SK-N-SH treated with all-trans-retinoic acid at 6 μM for 48 hours (cell line): ENCODE measurements around the gene TRPC5OS.

Experiments used
- ATAC-seq: fragments of 200-7000 bp; cut with Tn5 transposase; 3 replicates; pipeline ENCODE4 v1.9.1; 2020; ENCODE audit warnings: mild to moderate bottlenecking, moderate library complexity
- ARNTL ChIP-seq: fragments of 450-650 bp; formaldehyde crosslinking; IDR thresholded peaks from 2 replicates; pipeline ENCODE4 v1.5.0; 2020; ENCODE audit warnings: low read depth, mild to moderate bottlenecking, moderate library complexity, borderline replicate concordance
- BACH2 ChIP-seq: fragments of 250-450 bp; sonication (Bioruptor Pico); IDR thresholded peaks from 2 replicates; pipeline ENCODE4 v1.9.0; 2021; ENCODE audit warnings: mild to moderate bottlenecking, borderline replicate concordance
- CSDC2 ChIP-seq: fragments of 250-450 bp; sonication (Bioruptor Pico); IDR thresholded peaks from 2 replicates; pipeline ENCODE4 v1.5.0; 2020; ENCODE audit warnings: mild to moderate bottlenecking, moderate library complexity
- CSRNP3 ChIP-seq: fragments of 250-450 bp; sonication (Bioruptor Pico); IDR thresholded peaks from 2 replicates; pipeline ENCODE4 v1.5.1; 2021; ENCODE audit warnings: mild to moderate bottlenecking, moderate library complexity
- ESRRG ChIP-seq: fragments of 250-450 bp; sonication (Bioruptor Pico); IDR thresholded peaks from 2 replicates; pipeline ENCODE4 v1.6.1; 2021; ENCODE audit warnings: mild to moderate bottlenecking
- GLIS3 ChIP-seq: fragments of 250-450 bp; sonication (Bioruptor Pico); IDR thresholded peaks from 2 replicates; pipeline ENCODE4 v1.5.0; 2020; ENCODE audit warnings: mild to moderate bottlenecking, moderate library complexity
- ISL1 ChIP-seq: fragments of 250-450 bp; sonication (Bioruptor Pico); IDR thresholded peaks from 2 replicates; pipeline ENCODE4 v2.1.2; 2022; ENCODE audit warnings: mild to moderate bottlenecking, moderate library complexity
- PPARA ChIP-seq: fragments of 250-450 bp; sonication (Bioruptor Pico); IDR thresholded peaks from 2 replicates; pipeline ENCODE4 v1.5.0; 2020; ENCODE audit warnings: mild to moderate bottlenecking, borderline replicate concordance
- RARB ChIP-seq: fragments of 250-450 bp; sonication (Bioruptor Pico); IDR thresholded peaks from 2 replicates; pipeline ENCODE4 v1.8.0; 2021; ENCODE audit warnings: mild to moderate bottlenecking, moderate library complexity
- SNAI2 ChIP-seq: fragments of 250-450 bp; sonication (Bioruptor Pico); IDR thresholded peaks from 2 replicates; pipeline ENCODE4 v1.5.0; 2020; ENCODE audit warnings: mild to moderate bottlenecking, moderate library complexity
- TCF4 ChIP-seq: fragments of 250-450 bp; sonication (Bioruptor Pico); IDR thresholded peaks from 2 replicates; pipeline ENCODE4 v1.8.0; 2021; ENCODE audit warnings: mild to moderate bottlenecking, moderate library complexity, borderline replicate concordance
- TSHZ2 ChIP-seq: fragments of 250-450 bp; sonication (Bioruptor Pico); IDR thresholded peaks from 2 replicates; pipeline ENCODE4 v1.5.0; 2020; ENCODE audit warnings: mild to moderate bottlenecking, moderate library complexity
- ZC3H10 ChIP-seq: fragments of 250-450 bp; sonication (Bioruptor Pico); IDR thresholded peaks from 2 replicates; pipeline ENCODE4 v1.5.1; 2021; ENCODE audit warnings: mild to moderate bottlenecking, moderate library complexity
- ZFP3 ChIP-seq: fragments of 250-450 bp; sonication (Bioruptor Pico); IDR thresholded peaks from 2 replicates; pipeline ENCODE4 v1.5.0; 2020; ENCODE audit warnings: mild to moderate bottlenecking, moderate library complexity
- ZFP30 ChIP-seq: fragments of 450-650 bp; formaldehyde crosslinking; IDR thresholded peaks from 2 replicates; pipeline ENCODE4 v1.5.0; 2022; ENCODE audit warnings: mild to moderate bottlenecking, moderate library complexity
- ZNF565 ChIP-seq: fragments of 450-650 bp; formaldehyde crosslinking; conservative IDR thresholded peaks from 2 replicates; pipeline ENCODE4 v1.5.0; 2020; ENCODE audit warnings: low read depth, mild to moderate bottlenecking, moderate library complexity
- ZNF8 ChIP-seq: fragments of 450-650 bp; formaldehyde crosslinking; IDR thresholded peaks from 2 replicates; pipeline ENCODE4 v1.5.0; 2020; ENCODE audit warnings: mild to moderate bottlenecking, moderate library complexity
- TF ChIP-seq, protein P1 (sequence below): fragments of 250-450 bp; sonication (Bioruptor Pico); IDR thresholded peaks from 2 replicates; pipeline ENCODE4 v1.5.1; 2020; ENCODE audit warnings: low read depth, mild to moderate bottlenecking, moderate library complexity
- TF ChIP-seq, protein P2 (sequence below): fragments of 250-450 bp; sonication (Bioruptor Pico); IDR thresholded peaks from 2 replicates; pipeline ENCODE4 v1.8.0; 2021; ENCODE audit warnings: low read depth, mild to moderate bottlenecking, moderate library complexity, borderline replicate concordance

Gene TRPC5OS

DNA sequence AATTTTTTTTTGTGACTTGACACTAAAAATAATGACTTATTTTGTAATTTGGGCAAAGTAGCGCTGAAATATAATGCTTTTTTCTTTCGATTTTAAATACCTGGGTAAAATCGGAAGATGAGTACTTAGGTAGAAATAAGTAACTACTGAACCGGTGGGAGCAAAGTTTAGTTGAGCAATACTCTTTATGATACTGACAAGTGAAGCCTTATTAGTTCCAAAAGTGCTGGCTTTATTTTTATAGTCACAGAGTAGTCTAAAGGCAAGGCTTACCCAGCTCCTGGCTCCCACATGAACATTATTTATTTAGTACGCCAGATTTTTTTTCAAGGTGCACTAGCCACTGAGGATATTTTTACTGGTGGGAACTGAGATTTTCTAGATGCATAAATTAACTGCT is 14.4 kb upstream of the TRPC5OS start:
- no peak for ATAC-seq
- TF ChIP-seq ZNF565 (CRISPR knock-in tag) (no peak), ZFP30 (CRISPR knock-in tag) (no peak), SNAI2 (CRISPR knock-in tag) (no peak), TCF4 (CRISPR knock-in tag) (no peak), BACH2 (CRISPR knock-in tag) (no peak), CSDC2 (no peak), RARB (CRISPR knock-in tag) (no peak), ZNF8 (CRISPR knock-in tag) (no peak), ESRRG (CRISPR knock-in tag) (no peak), ZFP3 (CRISPR knock-in tag) (no peak), ISL1 (CRISPR knock-in tag) (no peak), PPARA (no peak), ARNTL (no peak), GLIS3 (no peak), TSHZ2 (CRISPR knock-in tag) (no peak), CSRNP3 (CRISPR knock-in tag) (no peak)
- TF ChIP-seq, protein P1, sequence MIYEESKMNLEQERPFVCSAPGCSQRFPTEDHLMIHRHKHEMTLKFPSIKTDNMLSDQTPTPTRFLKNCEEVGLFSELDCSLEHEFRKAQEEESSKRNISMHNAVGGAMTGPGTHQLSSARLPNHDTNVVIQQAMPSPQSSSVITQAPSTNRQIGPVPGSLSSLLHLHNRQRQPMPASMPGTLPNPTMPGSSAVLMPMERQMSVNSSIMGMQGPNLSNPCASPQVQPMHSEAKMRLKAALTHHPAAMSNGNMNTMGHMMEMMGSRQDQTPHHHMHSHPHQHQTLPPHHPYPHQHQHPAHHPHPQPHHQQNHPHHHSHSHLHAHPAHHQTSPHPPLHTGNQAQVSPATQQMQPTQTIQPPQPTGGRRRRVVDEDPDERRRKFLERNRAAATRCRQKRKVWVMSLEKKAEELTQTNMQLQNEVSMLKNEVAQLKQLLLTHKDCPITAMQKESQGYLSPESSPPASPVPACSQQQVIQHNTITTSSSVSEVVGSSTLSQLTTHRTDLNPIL (CRISPR knock-in tag): no peak

DNA sequence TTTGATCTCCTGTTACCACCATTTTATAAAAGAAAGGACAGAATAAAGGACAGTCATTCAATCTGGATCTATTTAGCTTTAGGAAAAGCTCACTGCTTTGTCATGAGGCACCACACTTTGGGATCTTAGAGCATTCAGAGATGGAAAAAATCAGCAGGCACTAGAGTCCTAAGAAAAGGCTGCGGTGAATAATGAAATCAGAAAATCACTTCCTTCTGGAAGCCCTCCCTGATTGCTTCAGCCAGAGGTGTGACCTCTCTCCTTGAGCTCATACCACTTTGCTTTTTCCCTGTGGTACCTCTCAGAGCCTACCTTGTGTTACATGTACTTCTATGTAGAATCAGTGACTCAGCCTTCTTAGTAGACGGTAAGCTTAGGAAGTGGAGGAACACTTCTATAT is 8.7 kb upstream of the TRPC5OS start:
- ATAC-seq: no peak
- TF ChIP-seq ZC3H10 (CRISPR knock-in tag) (no peak), TSHZ2 (CRISPR knock-in tag) (no peak), ZFP3 (CRISPR knock-in tag) (no peak)
- TF ChIP-seq, protein P2, sequence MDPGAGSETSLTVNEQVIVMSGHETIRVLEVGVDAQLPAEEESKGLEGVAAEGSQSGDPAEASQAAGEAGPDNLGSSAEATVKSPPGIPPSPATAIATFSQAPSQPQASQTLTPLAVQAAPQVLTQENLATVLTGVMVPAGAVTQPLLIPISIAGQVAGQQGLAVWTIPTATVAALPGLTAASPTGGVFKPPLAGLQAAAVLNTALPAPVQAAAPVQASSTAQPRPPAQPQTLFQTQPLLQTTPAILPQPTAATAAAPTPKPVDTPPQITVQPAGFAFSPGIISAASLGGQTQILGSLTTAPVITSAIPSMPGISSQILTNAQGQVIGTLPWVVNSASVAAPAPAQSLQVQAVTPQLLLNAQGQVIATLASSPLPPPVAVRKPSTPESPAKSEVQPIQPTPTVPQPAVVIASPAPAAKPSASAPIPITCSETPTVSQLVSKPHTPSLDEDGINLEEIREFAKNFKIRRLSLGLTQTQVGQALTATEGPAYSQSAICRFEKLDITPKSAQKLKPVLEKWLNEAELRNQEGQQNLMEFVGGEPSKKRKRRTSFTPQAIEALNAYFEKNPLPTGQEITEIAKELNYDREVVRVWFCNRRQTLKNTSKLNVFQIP (CRISPR knock-in tag): no peak
- TF ChIP-seq, protein P1 (CRISPR knock-in tag): no peak
